SKM-1 (cell line): Measurements from ENCODE around the gene PRKAG2.
"Not testable (repeated sequence)": the region's sequence is repeated elsewhere in the genome, so short reads cannot be mapped to it uniquely, and the experiment has no call there.

Experiments
- DNase-seq: peaks from one replicate; lab custom pipeline; 2025; ENCODE audit not compliant: unreplicated experiment; lab: John Stamatoyannopoulos, UW

The PRKAG2 gene

DNA sequence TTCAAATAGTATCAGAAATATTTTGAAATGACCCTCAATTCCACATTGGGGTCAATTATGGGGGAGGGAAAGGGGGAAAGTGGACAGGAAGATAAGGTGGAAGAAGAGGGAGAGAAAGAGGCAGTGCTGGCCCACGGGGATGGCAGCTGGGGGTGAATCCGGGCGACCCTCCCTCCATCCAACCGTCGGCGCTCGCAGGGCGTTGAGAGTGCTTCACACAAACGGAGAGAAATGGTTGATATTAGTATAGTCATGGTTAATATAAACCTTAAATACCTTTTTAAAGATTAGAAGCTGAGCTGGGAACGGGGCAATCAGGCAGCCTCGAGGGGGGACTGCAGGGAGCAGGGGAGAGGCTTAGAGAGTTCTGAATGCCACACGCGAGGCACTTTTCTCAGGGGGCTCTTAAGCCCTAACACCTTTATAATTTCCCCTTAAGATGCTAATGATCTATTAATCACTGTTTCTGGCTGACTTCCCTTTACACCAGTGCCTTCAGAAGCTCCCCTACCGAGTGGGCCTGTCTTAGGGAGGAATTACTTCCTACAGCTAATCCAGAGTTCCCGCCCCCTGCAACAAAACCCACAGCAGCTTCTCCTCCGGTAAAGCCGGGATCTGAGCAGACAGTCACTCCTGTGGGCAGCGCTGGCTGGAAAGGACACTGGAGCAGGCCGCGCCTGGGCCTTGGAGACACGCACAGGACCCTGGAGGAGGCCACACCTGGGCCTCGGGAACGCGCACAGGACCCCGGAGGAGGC lies 39.5 kb downstream of the PRKAG2 start:
- DNase-seq: no peak

DNA sequence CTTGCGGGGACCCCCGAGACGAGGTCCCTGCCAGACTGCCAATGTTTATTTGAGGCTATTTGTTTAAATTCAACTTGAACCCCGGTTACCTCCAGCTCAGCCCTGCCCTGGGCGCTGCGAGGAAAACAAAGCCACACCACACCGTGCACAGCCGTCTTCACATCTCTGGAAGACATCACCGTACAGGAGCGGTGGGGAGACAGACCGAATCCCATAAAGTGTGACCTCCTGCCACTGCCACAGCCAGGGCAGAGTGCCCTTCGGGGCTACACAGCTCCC lies 40.0 kb downstream of the PRKAG2 start:
- DNase-seq: no peak

DNA sequence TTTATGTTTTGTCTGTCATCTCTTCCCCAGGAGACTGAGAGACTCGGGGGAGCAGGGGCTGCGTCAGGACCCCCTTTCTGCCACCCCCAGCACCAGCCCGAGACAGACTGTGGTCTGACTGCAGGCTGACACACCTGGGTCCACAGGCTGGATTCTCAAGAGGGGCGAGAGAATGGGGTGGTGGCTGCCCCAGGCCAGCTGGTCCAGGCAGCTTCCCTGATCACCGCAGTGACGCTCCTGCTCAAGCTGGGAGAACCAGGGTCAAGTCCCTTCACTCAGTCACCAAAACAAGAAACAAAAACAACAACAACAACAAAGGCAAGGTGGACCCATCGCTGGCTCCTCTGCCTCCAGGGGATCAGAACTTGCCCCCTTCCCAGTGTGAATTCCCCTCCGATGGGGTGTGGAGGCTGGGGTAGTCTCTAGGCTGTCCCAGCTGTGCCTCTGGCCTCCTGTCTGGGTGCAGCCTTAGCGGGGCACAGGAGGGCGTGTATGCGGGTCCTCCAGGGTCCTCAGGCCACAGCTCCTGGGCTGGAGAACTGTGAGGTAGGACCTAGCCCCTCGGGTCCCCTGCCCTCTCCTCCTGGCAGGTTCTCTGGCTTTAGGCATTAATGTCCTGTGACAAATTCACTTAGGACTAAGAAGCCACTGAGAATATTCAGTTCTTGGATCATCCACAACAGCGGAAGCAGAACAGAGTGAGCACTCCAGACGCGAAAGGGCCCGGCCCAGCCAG lies 40.6 kb downstream of the PRKAG2 start:
- DNase-seq: no peak

DNA sequence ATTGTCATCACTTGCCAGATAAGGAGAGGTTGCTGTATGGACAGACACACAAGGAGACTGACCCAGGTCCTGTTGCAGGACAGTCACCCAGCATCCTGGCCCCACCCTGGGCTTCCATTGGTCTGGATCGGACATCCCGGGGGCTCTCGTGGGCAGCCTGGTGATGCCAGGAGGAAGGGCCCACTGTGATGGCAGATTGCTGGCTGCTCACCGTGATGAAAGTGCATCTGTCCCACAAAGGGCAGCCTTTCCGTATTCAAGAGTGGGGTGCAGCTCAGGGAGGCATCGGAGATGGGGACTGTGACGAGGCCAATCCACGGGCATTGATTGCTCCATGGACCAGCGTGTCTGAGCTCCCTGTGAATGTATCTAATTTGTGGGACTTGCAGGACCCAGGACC lies 41.3 kb downstream of the PRKAG2 start:
- no peak for DNase-seq

DNA sequence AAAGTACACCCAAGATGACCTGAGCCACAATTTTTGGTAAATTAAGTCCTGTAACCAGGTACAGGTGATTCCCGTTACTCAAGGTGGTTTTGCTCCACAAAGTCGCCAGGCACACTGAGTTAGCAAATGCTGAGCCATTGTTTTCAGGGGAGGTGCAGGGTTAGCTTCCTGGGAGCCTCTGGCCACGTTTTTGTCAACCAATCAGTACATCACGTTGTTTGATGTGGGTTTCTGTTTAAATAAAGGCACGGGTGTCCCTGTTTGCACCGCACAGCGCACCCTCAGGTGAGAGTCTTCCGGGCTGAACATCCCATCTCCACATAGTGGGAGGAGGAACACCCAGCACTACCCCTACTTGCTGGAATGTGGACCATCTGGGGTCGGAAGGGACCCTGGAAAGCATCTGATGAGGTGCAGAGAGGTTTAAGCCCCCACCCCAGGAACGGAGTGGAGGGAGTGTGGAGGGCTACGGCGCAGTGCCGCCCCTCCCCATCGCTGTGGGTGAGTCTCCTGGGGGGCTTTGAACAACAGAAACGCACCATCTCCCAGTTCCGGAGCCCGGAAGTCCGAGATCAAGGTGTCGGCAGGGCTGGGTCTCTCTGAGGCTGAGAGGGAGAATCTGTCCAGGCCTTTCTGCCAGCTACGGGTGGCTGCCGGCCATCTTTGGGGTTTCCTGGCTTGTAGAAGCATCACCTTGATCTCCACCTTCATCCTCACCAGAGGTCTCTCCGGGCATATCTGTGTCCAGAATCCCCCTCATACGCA lies 42.5 kb downstream of the PRKAG2 start:
- no peak for DNase-seq

DNA sequence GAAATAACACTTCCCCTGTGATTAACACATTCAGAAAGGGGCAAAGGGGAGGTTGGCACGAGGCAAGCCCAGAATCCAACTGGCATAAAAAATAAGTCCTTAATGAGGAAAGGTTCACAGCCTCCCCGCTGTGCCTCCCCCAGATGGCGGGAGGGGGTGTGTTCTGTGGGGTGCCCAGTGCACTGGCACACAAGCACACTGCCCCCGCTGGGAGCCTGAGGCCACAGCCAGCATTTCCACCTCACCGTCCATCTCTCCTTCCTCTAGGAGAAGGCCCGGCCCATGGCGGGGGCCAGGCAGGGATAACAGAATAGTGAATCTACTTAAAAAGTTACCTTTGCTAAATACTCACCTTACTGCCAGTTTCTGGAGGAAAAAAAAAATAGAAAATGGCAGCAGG lies 43.2 kb downstream of the PRKAG2 start:
- DNase-seq: no peak

DNA sequence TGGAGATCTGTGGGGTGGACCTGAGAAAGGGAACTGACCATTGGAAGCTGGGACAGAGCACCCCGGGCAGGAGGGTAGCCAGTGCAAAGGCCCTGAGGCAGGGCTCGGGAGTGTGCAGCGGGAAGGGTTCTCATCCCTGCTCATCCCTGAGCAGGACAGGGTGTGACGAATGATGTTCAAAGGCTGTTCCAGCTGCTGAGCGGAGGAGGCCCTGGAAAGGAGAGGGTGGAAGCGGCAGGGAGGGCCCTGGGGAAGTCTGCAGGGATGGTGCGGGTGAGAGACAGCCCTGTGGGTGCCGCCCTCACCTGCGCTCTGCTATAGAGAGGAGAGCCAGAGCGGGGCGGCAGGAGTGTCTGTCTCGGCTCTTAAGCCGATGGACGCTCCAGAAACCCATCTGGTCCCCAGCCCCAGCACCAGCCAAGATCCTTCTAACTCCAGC lies 43.7 kb downstream of the PRKAG2 start:
- no peak for DNase-seq

DNA sequence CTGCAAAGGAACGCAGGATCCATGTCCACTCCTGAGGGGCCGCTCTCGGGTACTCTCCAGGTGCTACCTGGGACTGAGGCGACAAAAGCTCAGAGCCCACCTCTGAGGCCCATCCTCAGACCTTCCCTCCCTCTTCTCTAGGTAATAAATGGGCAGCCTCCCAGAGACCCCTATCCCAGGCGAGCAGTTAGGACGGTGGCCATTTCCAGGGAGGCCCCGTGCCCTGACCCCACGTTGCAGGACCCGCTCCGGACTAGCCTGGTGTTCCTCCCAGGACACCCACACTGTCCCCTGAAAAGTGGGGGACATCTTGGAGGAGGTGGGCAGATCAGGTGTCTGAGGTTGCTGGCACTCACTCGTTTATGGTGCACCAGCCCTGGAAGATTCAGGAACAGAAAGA lies 44.3 kb downstream of the PRKAG2 start:
- no peak for DNase-seq

DNA sequence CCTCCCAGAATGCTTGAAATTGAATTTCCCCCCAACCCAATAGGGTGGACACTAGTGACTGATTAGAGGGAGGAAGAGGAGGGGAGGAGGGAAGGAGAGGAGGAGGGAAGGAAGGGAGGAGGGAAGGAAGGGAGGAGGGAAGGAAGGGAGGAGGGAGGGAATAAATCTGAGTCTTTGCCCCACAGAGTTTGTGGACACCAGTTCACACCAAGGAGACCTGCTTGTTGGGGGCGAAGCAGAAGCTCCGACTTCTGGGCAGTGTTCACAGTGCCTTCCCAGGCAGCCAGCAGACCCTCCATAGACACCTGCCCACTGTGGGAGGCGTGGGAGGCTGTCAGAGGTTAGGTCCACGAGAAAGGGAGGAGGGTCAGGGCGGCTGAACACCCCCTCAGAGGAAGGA lies 44.8 kb downstream of the PRKAG2 start:
- DNase-seq: no peak

DNA sequence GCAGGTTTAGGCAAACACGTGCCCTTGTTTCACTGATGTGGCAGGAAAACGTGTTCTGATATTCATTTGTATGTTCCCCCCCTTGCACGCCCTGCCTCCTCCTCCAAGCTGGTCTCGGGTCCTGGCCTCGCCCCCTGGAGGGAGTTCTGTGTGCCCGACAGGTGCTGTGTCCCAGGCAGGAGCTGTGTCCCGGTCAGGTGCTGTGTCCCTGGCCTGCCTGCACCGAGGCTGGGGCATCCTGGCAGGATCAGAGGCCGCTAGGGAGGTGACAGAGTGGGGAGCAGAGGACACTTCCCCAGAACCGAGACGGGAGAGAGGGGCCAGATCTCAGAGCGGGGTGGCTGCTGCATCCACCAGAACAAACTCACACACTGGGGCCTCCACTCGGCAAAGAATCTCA lies 45.3 kb downstream of the PRKAG2 start:
- DNase-seq: no peak

DNA sequence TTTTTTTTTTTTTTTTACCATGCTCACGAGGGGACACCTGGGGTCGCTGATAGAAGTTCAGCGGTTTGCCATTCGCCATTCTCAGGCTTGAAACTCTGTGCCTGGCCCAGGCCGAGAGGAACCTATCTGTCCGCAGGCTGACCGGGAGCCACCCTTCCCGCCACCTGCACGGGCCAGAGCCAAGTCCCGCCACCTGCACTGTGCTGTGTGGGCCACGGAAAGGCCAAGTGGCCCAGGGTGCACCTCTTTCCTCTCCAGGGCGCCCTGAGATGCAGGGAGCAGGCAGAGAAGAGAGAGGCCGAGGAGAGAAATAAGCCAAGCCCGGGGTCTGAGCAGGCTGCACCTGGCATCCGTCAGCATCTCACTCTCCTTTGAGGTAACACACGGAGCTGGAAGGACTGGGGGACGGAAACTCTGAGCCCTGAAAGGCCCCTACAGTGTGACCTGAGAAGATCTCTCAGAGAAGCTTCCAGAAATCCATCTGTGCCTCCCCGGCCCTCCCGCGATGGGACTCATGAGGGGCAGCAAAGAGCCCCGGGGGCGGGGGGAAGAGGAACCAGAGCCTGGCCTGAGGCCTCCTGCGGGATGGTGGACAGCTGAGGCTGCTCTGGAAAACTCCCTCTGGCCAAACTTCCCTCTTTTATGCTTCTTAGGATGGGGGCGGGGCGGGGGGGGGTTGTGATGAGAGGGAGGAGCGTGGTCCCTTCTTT lies 46.6 kb downstream of the PRKAG2 start:
- no peak for DNase-seq

DNA sequence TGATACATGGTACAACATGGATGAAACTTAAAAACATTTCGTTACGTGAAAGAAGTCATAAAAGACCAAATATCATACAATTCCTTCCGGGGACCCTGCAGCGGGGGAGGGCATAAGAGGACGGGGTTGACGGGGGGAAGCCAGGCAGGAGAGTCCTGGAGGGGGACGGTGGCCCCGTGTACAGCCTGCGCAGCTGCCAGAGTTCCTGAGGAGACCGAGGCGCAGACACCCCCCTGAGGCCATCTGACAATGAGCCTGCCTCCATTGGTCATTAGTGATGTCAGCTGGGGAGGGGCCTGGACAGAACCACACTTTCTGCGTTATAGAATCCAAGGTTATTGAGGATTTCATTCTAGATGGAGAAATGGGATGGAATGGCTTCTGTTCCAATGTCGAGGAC lies 47.2 kb downstream of the PRKAG2 start:
- no peak for DNase-seq

DNA sequence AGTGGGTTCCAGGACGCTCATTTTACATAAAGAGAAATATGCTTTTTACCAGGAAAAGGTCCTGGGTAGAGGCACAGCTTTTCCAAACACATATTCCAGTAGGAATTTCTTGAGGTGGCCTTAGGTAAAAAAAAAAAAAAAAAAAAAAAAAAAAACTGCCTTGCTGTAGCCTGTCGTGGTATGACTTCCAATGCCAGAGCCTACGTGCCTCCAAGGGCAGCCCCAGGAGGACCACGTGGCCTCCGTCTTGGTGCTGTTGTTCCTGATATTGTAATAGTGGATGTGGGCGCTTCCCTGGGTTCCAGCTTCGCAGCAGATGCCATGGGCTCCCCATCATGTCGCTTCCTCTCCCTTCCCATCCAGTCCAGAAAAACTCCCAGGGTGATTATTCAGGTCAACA lies 49.3 kb downstream of the PRKAG2 start:
- DNase-seq: no peak

DNA sequence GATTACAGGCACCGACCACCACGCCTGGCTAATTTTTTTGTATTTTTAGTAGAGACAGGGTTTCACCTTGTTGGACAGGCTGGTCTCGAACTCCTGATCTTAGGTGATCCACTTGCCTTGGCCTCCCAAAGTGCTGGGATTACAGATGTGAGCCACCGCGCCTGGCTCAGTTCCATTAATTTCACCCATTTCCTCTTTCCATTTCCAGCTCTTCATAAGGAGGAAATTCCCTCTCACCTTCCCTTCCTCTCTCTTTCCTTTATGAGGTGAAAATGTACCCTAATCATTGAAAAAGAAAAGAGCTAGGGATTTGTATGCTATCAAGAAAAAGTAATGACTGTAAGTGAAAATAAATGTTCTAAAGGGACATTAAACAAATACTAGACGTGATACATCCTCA lies 50.6 kb downstream of the PRKAG2 start:
- not testable (repeated sequence) for DNase-seq

DNA sequence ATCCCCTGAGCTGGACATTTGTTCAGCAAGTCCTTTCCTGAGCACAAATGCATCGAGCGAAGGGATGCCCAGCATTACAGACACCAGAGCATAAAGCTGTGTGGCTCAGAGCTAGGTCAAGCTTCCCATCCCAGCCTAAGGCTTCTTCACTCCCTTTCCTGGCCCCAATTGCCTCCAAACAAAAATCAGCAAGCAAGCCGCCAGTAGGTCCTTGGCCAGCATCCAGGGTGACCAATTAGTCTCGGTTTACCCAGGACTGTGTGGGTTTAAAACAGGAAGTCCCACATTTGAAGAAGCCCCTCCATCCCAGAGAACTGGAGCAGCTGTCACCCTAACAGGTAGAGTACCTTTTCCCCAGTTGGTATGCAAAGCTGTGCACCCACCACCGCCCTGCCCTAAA lies 51.2 kb downstream of the PRKAG2 start:
- no peak for DNase-seq

DNA sequence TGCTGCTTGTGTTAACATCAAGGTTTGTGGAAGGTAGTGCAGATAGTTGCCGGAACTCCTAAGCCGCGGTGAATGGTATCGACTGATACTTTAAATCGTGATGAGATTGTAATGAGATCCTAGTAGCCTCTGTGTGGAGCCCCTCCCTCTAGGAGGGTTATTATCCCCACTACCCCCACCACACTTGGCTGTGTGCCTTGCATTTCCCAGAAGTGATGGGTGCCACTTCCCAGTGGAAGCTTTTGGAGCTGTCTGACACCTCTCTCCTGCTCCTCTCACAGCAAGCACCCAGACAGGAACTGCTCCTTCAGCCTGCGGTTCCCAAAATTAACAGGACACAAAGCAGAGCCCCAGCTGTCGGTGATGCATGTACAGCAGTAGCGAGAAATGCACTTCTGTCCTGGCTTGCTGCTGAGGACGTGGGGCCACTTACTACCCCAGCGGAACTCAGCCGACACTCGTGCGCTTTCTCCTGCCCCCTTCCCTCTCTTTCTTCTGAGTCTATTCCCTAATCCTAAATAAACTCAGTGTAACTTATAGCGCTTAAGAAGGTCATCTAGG lies 52.5 kb downstream of the PRKAG2 start:
- no peak for DNase-seq

DNA sequence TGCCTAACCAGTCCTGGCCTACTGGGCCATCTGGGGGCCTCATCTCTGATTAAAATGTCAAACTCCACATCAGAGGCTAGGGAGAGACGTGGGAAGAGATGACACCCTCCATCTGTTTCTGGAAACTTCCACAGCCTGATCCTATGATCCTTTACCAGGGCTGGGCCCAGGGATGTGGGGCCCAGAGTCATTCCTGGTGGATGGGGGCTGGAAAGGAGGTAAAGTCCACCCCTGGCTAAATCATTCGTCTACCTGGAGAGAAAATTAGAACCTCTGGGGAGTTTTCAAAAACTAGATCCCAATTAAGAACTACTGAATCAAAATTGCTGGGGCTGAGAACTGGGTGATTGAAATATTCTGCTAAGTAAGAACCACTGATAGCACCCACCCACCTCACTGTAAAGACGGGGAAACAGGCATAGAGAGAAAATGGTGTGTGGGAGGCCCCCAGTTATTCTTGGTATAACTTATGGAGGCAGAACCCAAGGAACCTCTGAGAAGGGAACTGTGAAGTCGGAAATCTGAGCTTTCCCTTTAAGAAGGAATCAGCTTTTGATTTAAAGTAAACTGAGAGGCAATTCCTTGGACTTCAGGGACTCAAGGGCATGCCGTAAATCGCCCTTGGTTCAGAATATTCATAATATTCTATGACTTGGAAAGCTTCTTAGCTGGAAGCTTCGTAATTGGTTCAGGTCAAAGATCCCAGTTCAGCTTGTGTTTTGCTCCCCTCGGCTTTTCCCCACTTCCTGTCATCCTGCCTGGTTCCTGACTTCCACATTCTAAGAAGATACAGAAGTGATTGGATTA lies 53.1 kb downstream of the PRKAG2 start:
- DNase-seq: no peak

DNA sequence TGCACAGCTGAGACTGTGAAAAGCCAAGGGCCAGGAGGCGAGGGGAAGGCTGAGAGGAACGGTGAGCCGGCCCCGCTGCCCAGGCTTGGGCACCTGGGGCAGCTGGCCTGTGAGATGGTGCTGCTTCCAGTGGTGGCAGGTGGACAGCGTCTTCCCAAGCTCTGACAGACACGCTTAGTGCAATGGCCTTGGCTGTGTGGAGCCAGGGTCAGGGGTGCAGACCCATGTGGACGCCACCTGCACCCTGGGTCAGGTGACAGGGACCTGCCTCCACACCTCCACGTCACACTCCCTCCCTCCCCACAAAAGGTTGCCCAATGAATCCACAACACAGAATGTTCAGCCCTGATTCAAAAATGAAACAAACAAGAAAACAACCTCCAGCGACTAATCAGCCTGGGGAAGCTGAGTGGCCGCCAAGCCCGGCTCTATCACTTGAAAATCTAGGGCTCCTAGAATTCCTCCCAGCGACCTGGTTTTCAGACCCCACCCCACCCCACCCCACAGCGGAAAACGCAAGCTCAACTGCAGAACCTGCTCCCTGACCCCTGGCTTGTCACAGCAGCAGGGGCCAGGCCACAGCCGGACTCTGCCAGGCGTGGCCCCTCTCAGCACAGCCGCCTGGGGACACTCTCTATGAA lies 54.3 kb downstream of the PRKAG2 start:
- no peak for DNase-seq

DNA sequence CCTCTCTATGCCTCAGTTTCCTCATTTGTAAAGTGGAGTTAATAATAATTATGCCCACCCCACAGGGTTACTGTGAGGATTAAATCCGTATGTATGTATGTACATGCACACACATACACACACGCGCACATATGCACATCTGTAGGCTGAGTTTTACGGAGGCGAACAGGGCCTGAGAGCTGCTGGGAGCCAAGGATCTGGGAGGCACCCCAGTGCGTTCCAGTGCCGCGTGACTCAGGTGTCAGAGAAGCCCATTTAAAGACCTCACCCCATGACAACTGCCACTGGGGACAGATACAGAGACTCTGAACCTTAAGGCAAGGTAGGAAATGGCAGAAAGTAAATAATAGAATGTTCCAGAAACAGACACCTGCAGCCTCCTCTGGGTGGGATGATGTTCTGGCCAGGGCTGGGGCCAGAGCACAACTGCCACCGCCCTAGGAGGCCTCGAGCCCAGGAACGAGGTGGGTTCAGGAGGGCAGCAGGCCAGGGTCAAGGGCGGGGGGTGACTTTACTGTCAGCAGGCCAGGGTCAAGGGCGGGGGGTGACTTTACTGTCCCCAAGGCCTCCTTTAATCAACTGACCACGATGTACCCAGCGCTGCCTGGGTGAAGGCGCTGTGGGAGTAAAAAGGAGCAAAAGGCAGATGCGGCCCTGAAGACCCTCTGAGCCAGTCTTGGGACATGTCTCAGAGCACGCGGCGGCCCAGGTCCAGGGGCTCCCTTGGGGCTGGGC lies 54.9 kb downstream of the PRKAG2 start:
- no peak for DNase-seq
